ENCODE data around the gene PFDN5.
"Not testable (repeated sequence)": the region's sequence is repeated elsewhere in the genome, so short reads cannot be mapped to it uniquely, and the experiment has no call there.

Gene PFDN5

DNA sequence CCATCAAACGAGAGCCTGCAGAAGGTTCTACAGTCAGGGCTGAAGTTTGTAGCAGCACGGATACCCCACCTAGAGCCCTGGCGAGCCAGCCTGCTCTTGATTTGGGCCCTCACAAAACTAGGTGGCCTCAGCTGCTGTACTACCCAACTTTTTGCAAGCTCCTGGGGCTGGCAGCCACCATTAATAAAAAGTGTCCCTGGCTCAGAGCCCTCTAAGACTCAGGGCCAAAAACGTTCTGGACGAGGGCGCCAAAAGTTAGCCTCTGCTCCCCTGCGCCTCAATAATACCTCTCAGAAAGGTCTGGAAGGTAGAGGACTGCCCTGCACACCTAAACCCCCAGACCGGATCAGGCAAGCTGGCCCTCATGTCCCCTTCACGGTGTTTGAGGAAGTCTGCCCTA is 8.9 kb upstream of the PFDN5 start:
- no peak for DNase-seq (ENCODE audit: low read depth in 2 of 2)

DNA sequence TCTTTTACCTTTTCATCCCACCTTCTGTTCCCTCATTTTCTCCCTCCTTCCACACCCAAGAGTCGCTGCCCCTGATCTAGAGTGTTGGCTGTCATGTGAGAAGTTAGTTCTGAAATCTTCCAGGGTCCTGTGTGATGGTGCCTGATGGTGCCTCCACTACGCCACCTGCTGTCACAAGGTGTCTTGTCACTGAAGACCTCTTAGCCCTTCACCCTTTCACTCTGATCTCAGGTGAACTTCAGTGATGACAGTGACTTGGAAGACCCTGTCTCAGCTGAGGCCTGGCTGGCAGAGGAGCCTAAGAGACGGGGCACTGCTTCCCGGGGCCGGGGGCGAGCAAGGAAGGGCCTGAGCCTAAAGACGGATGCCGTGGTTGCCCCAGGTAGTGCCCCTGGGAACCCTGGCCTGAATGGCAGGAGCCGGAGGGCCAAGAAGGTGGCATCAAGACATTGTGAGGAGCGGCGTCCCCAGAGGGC is 7.6 kb upstream of the PFDN5 start:
- peak; percentile 34 to 55 for DNase-seq (ENCODE audit: low read depth in 2 of 2)

DNA sequence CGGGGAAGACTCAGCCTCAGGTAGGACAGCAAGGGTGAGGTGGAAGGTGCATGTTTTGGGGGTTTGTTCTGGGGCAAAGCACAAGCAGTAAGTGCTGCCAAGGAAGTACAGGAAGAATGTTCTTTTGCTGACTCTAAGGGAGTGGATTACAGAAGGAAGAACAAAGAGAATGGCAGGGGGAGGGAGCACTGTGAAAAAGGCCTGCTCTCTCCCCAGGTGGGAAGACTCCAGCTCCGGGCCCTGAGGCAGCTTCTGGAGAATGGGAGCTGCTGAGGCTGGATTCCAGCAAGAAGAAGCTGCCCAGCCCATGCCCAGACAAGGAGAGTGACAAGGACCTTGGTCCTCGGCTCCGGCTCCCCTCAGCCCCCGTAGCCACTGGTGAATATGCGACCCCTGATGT is 7.0 kb upstream of the PFDN5 start:
- no peak for DNase-seq (ENCODE audit: low read depth in 2 of 2)

DNA sequence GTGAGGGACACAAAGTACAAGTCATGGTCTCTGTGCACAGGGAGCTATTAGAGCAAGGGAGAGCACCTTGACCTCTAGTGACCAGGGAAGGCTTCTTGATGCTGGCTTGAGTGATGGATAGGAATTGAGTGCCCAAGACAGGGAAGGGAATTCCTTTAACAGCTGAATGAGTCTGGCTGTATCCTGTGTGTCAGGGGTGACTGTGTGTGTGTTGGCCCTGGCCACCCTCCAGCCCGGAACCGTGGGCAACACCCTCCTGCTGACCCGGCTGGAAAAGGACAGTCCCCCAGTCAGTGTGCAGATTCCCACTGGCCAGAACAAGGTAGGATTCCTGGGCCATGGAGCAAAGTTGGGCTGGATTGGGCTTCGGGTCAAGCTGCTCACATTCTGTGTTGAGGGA is 5.5 kb upstream of the PFDN5 start:
- no peak for DNase-seq (ENCODE audit: low read depth in 2 of 2)

DNA sequence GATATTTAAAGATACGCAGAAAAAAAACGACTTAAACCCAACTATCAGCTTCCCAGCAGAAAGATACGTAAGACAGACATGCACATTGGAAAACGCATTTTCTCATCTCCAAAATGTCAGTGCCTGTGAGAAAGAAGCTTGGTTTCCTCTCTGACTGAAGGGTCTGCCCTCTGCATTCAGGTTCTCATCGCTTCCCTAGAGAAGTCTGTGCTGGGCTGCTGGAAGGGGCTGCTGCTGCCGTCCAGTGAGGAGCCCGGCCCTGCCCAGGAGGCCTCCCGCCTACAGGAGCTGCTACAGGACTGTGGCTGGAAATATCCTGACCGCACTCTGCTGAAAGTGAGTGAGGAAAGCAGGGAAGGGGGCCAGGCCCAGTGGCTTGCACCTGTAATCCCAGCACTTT is 4.7 kb upstream of the PFDN5 start:
- no peak for DNase-seq (ENCODE audit: low read depth in 2 of 2)

DNA sequence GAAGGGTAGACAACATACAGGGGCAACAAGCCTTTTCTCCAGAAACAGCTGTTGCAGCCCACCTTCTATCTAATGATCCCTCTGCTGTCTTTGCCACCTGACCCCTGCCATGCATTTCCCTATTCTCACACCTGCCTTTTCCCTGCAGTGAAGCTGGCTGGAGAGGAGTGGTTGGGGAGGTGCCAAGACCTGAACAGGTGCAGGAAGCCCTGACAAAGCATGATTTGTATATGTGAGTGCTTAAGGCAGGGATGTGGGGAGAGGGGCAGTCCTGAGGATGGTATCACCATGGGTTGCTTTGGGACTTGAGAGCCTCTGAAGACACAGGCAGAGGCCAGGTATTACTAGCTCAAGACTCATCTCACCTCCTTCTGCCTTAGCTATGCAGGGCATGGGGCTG is 2.9 kb upstream of the PFDN5 start:
- DNase-seq (ENCODE audit: low read depth in 2 of 2), result no peak

DNA sequence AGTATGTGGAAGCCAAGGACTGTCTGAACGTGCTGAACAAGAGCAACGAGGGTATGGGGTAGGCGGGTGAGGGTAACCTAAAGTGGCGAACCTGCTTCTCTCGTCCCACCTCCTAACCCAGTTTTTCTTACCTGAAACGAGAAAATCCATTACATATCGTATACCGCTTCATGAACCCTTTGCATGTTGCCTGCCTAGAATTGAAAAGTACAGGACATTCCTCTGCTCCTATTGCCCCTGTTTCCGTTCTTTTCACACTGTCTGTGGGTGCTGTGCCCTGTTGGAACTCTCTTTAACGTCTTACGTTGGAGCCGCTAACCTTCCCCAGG is 513 bp downstream of the PFDN5 start:
- no peak for DNase-seq (ENCODE audit: low read depth in 2 of 2)

DNA sequence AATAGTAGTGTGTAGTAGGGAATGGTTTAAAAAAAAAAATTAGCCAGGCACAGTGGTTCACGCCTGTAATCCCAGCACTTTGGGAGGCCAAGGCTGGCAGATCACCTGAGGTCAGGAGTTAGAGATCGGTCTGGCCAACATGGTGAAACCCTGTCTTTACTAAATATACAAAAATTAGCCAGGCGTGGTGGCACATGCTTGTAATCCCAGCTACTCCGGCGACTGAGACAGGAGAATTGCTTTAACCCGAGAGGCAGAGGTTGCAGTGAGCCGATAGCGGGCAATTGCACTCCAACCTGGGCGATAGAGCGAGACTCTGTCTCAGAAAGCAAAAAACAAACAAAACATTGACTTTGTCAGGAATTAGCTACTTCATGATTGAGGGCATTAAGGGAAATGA is 1.8 kb downstream of the PFDN5 start:
- not testable (repeated sequence) for DNase-seq (ENCODE audit: low read depth in 2 of 2)

DNA sequence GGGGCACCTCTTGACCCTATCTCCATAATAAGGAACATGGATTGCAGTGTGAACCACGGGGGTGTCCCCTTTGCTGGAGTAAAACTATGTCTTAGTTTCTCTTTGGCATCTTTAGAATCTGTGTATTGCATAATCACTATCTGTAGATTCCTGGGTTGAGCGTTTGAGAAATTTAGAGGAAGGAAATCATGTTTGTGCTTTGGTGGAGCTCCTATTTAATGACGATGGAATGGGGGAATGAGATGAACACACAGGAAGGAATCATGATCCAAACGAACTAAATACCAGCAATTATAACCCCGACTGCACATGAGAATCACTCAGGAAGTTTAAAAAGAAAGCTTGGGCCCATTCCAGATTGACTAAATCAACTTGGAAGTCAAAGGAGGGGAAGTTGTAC is 2.8 kb downstream of the PFDN5 start:
- no peak for DNase-seq (ENCODE audit: low read depth in 2 of 2)

DNA sequence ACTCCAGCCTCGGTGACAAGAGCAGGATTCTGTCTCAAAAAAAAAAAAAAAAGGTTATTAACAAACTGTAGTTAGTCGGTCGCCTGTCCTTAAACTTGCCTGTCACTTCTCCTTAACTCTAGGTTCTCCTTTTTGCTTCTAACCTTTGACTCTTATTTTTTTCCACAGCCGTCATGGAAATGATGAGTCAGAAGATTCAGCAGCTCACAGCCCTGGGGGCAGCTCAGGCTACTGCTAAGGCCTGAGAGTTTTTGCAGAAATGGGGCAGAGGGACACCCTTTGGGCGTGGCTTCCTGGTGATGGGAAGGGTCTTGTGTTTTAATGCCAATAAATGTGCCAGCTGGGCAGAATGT is 3.7 kb downstream of the PFDN5 start:
- DNase-seq (ENCODE audit: low read depth in 2 of 2), result no peak

DNA sequence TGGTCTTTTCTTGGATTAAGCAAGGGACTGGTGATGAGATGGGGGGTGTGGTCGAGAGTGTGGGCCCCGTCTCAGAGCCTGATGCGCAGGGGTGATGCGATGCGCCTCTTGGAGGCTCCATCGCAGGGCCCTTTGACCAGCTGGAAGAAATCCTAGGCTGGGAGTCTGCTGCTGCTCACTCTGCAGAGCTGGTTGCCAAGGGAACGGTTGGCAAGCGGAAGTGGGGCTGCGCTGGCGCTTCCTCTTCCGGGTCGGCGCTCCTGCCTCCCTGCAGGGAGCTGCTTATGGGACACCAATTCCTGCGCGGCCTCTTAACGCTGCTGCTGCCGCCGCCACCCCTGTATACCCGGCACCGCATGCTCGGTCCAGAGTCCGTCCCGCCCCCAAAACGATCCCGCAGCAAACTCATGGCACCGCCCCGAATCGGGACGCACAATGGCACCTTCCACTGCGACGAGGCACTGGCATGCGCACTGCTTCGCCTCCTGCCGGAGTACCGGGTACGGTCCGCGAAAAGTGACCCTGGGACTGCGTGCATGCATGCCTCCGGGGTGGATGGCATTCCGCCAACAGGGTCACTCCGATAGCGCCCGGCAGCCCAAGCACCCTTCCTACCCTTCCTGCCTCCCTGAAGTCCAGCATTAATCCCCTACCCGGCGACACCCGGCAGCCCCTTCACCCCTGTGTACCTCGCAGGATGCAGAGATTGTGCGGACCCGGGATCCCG is 4.3 kb downstream of the PFDN5 start, which contains the start of gene MYG1:
TSS of gene MYG1 (plus strand) at position 242 of the 727 bp plus-strand sequence. CDS start at position 285, 43 bp downstream.
- peak; percentile 57 for DNase-seq (ENCODE audit: low read depth in 2 of 2)

DNA sequence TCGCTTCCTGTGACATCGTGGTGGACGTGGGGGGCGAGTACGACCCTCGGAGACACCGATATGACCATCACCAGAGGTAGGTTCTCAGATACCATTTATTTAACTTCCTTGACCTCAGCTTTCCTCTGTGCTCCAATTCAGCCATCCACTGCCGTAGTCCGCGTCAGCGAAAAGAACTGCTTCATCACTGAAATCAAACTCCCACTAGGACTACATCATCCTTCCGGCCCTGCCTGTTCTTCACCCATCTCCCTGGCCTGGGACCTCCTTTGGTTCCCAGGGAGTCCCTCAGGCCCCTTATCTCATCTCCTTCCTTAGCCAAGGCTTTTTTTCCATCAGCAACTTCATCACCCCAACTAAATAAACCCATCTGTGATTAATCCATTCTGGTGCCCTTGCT is 4.8 kb downstream of the PFDN5 start:
- DNase-seq (ENCODE audit: low read depth in 2 of 2), result no peak

DNA sequence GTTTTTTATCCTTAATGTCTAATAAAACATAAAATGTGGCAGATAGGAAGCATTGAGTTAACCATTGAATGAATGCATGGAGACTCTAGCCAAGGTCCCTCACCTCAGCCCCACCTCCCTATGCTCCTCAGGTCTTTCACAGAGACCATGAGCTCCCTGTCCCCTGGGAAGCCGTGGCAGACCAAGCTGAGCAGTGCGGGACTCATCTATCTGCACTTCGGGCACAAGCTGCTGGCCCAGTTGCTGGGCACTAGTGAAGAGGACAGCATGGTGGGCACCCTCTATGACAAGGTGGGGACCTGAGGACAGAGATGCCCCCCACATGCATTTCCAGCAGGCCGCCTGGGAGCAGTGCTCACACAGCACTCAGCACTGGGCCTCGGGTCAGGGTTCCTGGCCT is 7.6 kb downstream of the PFDN5 start:
- DNase-seq (ENCODE audit: low read depth in 2 of 2), result no peak

DNA sequence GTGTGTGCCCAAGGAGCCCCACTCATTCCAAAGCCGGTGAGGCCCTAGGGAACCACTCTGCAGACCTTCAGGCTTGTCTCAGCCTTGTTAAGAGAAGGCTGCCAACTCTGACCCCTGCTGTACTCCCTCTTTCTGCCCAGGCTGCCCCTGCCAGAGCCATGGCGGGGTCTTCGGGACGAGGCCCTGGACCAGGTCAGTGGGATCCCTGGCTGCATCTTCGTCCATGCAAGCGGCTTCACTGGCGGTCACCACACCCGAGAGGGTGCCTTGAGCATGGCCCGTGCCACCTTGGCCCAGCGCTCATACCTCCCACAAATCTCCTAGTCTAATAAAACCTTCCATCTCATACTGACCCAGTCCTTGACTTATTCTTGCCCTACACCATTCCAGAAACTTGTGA is 11.5 kb downstream of the PFDN5 start:
- DNase-seq (ENCODE audit: low read depth in 2 of 2), result no peak

DNA sequence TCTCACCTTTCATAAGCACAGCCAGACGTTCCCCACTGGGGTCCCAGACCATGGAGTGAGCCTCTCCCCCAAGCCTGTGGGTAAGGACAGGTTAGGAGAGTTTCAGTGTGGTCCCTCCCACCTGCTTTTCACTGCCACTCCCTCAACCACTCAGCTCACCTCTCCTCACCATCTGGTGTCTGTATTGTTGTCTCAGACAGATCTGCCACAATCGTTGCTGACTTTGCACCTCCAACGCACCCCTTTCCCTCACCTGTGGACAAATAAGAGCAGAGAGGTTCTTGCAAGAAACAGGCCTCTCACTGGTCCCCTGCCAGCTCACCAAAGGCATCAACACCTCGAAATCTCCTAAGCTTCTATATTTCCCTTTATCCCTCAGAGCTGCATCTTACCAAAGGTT is 12.9 kb downstream of the PFDN5 start:
- DNase-seq (ENCODE audit: low read depth in 2 of 2), result no peak

DNA sequence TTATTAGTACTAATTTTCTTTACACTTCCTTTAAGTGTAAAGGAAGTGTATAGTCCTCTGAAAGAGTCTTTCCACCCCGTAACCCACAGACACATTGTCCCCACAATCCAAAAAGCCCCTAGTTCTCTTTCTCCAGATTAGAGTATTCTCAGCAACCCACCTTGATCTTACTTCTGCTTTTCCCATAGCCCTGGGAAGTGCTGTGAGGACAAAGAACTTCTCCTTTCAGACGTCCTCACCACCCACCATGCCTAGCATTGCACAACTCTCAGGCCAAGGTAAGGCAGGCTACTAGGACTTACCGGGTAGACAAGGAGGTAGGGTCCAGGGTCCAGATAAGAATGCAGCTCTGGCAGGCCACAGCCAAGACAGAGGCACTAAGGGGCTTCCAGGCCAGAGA is 18.7 kb downstream of the PFDN5 start:
- DNase-seq (ENCODE audit: low read depth in 2 of 2), result no peak

DNA sequence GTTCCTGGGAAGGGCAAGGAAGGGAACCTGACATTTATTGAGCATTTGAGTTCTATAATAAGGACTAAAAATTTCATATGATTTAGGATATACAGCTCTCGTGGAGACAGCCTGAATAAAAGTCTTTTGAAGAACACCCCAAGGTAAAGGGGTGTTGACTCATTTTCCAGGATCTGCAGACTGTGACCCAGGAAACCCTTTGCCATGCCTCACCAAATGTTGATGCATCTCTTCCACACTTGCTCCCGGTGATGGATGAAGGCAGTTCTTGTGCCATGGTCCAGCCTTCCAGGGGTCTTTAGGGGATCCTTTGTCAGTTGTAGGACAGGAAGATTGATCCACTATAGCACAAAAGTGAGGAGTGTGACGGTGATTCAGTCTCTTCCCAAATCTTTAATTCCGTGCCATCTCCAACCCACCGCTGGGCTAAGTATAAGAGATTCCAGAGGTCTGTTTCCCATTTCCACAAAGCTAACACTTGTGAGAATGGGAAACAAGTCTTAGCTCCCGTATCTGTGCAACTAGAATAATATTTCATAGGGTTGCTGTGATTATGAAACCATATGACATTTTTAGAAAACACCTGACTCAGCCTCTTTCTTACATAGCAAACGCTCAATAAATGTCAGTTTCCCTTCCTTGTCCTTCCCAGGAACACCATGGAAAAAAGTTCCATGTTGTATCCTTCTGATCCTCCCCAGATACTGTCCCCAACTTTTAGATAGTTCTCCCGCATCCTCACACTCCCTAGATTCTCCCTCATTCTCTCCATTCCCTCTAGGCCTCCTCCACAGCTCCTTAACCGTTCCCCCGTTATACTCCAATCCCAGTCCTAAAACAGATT is 25.2 kb downstream of the PFDN5 start:
- DNase-seq (ENCODE audit: low read depth in 2 of 2), result no peak

DNA sequence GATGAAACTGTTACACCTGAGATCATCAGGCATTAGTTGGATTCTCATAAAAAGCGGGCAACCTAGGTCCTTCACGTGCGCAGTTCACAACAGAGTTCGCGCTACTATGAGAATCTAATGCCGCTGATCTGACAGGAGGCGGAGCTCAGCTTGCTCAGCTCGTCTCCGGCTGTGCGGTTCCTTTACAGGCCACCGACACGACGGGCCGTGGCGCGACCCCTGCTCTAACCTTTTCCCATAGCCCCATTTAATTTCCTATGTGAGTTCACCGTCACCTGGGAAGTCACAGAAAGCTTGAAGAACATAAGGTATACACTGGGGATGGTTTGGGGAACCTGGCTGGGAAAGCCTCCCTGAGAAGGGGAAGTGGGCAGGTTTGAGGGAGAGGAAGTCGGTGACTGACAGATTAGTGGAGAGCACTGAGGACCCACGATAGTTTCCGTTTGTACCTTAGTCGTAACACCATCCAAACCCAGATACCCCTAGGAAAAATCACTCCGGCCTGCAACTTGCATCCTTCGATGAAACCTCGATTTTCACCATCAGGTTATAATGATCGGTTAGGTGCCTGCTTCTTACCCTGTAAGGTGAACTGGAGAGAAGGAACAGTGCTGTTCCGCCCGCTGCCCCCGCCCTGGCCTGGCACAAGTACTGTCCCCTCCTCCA is 28.9 kb downstream of the PFDN5 start:
- DNase-seq (ENCODE audit: low read depth in 2 of 2), result no peak

DNA sequence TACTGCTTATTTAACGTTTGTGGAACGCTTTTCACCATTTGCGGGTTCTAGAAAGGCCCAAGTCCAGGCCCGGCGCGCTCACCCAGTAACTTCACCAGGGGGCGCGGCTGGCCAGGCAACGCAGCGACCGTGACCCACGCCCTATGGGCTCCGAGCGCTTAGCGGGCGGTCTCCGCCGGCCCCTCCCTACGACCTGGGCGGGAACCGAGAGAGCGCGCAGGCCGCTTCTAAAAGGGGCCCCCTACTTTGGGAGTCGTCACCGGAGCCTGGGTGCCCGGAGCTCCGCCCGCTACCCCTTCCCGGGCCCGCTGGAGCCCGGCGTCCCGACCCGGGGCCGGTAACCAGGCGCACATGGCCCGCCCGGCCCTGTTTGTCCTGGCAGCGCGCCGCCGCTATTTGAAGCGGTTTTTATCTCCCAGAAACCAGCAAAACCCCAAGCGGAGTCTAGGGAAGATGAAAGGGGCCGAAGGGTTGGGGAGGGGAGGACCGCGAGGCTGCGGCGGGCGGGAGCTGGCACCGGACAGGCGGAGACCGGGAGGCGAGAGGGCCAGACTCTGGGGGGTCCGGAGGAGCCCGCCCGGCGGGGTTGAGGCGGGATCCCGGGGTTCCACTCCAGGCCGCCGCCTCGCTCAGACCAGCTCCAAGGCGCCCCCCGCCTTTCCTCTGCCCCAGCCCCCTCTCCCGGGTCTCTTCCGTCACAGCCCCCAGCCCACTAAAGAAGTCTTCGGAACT is 29.6 kb downstream of the PFDN5 start:
- peak; percentile 59 to 66 for DNase-seq (ENCODE audit: low read depth in 2 of 2)

DNA sequence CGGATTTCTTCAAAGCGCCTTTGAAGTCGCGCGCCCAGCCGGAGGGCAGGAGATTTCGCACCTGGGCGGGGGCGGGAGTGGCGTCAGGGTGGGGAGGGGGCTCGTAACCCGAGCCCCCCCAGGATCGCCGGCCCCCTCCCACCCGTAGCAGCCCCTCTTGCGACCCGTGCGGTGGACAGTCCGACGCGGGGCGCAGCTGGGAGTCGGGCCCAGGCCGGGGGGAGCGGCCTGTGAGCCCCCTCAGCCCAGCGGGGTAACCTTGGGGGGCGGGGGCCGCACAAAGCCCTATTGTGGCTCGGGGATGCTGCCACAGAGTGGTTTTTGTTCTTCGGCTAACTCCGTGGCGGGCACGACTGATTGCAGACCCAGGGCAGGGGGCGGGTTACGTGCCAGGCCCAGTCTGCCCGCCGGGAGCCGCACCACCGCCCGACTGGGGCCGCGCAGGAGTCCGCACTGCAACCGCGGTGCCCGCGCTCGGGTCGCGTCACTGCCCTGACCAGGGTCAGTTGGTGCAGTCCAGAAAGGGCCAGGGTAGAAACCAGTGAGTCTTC is 30.2 kb downstream of the PFDN5 start:
- no peak for DNase-seq (ENCODE audit: low read depth in 2 of 2)

DNA sequence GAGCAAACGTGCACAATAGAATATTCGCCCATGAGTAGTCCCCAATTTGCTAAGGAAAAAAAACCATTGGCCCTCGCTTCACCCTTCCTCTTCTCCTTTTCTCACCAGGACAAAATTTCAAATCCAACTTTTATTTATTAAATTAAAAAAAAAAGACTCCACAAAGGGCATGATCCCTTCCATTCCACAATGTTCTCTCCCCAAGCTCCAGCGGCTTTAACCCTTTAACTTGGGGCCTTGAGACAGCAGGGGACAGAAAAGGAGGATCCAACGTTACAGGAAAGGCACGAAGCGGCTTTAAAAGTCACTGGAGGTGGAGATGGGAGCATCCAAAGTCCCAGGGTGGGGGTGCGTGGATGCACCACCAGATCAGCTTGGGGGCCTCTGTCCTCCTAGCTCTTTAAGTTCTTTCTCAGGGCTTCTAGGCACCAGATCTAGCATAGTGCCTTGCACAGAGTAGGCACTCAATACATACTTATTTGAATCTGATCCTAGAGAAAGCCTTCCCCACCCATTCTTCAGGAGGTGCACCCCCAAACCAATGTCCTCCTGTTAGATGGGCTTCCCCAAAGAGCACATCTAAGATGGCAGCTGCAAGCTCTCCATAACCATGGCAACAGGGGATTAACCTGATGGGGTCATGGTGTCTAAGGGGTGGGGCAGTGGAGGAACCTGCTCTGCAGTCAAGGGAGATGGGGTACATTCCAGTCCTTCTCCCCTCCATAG is 31.3 kb downstream of the PFDN5 start:
- DNase-seq (ENCODE audit: low read depth in 2 of 2), result no peak

Measured in stimulated activated CD4-positive, alpha-beta T cell treated with anti-CD3 and anti-CD28 coated beads, Interleukin-1b, Interleukin-23, amount 100 ng/mL, for 1 hour (primary cell).